GM12872 (cell line): ENCODE measurements around the gene HSD17B1.

Experiments
- CTCF ChIP-seq: IDR thresholded peaks from 3 replicates; pipeline ENCODE4 v1.5.1; 2011; ENCODE audit warnings: low read depth, mild to moderate bottlenecking, low read length, moderate library complexity; ENCODE audit not compliant: insufficient read depth

Gene HSD17B1

DNA sequence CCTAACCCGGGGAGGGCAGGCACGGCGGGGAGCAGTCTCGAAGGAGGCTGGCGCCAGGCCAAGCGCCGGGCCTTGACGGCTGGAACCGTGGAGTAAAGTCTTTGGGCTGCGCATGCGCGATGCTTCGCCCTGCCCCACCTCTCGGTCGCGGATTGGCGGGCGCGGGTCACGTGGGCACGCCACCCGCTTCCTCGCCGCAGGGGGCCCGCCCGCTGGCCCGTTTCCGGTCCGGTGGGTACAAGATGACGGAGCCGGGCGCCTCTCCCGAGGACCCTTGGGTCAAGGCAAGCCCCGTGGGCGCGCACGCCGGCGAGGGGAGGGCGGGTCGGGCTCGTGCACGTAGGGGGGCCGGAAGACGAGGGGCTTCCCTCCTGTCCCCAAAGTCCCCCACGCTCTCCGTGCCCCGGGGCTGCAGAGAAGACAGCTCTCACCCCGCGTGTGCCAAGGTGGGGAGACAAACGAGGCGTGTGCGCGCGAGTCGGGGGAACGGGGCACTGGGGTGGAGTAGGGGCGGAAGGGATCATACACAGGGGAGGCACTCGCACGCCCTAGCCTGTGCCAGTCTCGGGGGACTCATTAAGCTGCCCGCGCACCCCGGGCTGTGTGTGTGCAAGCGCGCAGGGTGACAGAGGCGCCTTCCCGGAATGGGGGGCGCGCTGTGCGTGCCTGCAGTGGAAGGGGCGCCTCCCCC lies 14.3 kb downstream of the HSD17B1 start, which contains the start of gene MLX:
Gene MLX, plus strand, starts transcription at position 218 of the 691 bp plus-strand sequence. Its CDS starts 25 bp downstream, at position 243.
- no peak for TF ChIP-seq CTCF

- no peak for TF ChIP-seq CTCF
Observed at GRCh38 chr17:42568341-42569111, 15.8 kb downstream of the HSD17B1 start.

GRCh38 chr17:42571435-42572225 lies 18.9 kb downstream of the HSD17B1 start:
- no peak for TF ChIP-seq CTCF

DNA sequence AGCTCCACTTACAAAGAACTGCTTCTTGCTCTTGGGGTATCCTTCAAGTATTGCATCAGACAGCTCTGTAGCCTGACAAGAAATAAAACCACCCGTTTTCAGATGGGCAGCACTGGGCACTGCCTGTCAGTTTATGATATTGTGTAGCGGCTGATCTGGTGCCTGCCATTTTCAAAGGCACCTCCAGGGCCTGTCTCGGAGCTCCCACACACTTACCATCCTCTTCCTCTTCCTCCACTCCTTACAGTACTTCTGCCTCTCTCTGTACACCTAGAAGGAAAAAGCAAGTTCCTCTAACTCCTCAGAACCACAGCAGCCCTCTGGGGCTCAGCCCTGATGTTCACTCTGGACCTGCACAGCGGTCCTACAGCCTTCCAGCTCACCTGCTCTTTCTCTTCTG lies 20.4 kb downstream of the HSD17B1 start:
- TF ChIP-seq CTCF, result no peak

GRCh38 chr17:42574463-42574862 lies 21.7 kb downstream of the HSD17B1 start:
- TF ChIP-seq CTCF, result no peak

DNA sequence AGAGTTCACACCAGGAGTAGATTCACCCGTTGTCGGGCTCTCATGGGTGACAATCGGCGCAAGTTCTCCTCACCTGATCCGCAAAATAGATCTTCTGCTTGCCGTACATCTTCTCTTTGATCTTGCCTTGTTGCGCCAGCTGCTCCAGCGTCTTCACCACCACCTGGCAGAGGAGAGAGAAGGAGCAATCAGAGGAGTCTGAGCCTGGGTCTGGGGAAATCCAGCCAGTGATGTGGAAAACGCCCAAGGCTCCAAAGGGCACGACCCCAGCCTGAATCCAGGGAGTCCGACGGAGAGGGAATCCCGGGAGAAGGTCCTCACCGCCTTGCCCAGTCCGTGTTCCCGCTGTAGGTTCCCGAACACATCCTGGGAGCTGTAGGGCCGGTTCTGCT lies 24.4 kb downstream of the HSD17B1 start:
- TF ChIP-seq CTCF, result no peak
